ENCODE measurements around the gene MMP20. TPM values are rescaled to one million over a fixed set of nuclear protein-coding genes. Genes with fewer than 3 reads are reported as not detected.

The MMP20 gene
- total RNA-seq, 1 experiment from 2014 or later: not detected

GRCh38 chr11:102623998-102624397, 1.1 kb downstream of the MMP20 start:
- DNase-seq: no peak
- WGBS (ENCODE audit: extremely low coverage, insufficient read length, low lambda C conversion rate): no CpG with 5 or more reads among the region's 8 CpGs
- Mint-ChIP-seq H3K4me3 (no peak overlapping the region), H3K4me1 (no peaks in the 10 kb centered on the region), H3K27ac (no peak overlapping the region), H3K36me3 (ENCODE audit: insufficient read depth in 1 of 3, low read depth in 3 of 3) (no peaks in the 10 kb centered on the region), H3K9me3 (no peaks in the 10 kb centered on the region), H3K27me3 (ENCODE audit: low read depth) (no peaks in the 10 kb centered on the region)
- H3T11ph ChIP-seq (ENCODE audit: low read length): no peak overlapping the region
- no peak overlapping the region for H3K4ac ChIP-seq (ENCODE audit: low read depth, low read length)
- H3K4me1 ChIP-seq (ENCODE audit: insufficient read depth, low read length): no peaks in the 10 kb centered on the region
- no peak overlapping the region for H3K18ac ChIP-seq (ENCODE audit: insufficient read length, low read depth, low read length)
- H4K8ac ChIP-seq (replicated peaks; ENCODE audit: insufficient read length, low read depth, low read length): no peak overlapping the region
- H4K20me1 ChIP-seq (ENCODE audit: control insufficient read depth, insufficient read depth, insufficient read length): no peaks in the 10 kb centered on the region
- H3K23me2 ChIP-seq (ENCODE audit: insufficient read length, low read depth, low read length, poor library complexity, severe bottlenecking): no peaks in the 10 kb centered on the region
- H2BK20ac ChIP-seq (ENCODE audit: low read depth, low read length, poor library complexity, severe bottlenecking): no peak overlapping the region
- no peaks in the 10 kb centered on the region for H3K27me3 ChIP-seq (ENCODE audit: insufficient read depth, low read length)
- no peak overlapping the region for H2BK12ac ChIP-seq (ENCODE audit: insufficient read length, low read depth, low read length)
- H3K23ac ChIP-seq (ENCODE audit: insufficient read length, low read depth, low read length): no peak overlapping the region
- H4K91ac ChIP-seq (ENCODE audit: insufficient read length, low read depth, low read length): no peak overlapping the region
- no peak overlapping the region for H3K14ac ChIP-seq (ENCODE audit: insufficient read depth, low read length)
- no peak overlapping the region for H4K5ac ChIP-seq (ENCODE audit: insufficient read length, low read depth, low read length)
- H3K56ac ChIP-seq (ENCODE audit: insufficient read length, low read depth, low read length): no peak overlapping the region
- no peaks in the 10 kb centered on the region for H3K79me1 ChIP-seq (ENCODE audit: insufficient read depth, low read depth, low read length, poor library complexity, severe bottlenecking)
- no peak for TF ChIP-seq CTCF (conservative IDR thresholded peaks at IDR 0.05)
- no peak overlapping the region for H3K9ac ChIP-seq (ENCODE audit: extremely low read depth, insufficient read length, low read length)
- no peak overlapping the region for H2AFZ ChIP-seq (ENCODE audit: low read length)
- H2BK15ac ChIP-seq (ENCODE audit: low read depth, low read length): no peak overlapping the region
- no peak overlapping the region for H2AK5ac ChIP-seq (ENCODE audit: insufficient read length, low read length)
- H2BK120ac ChIP-seq (ENCODE audit: low read depth, low read length, poor library complexity, severe bottlenecking): no peak overlapping the region
- H3K79me2 ChIP-seq (ENCODE audit: insufficient read depth, low read length): no peaks in the 10 kb centered on the region
- H3K4me2 ChIP-seq (ENCODE audit: insufficient read depth, insufficient read length, low read length): no peak overlapping the region
- H2BK5ac ChIP-seq (ENCODE audit: insufficient read length, low read length): no peak overlapping the region
- H3K27ac ChIP-seq (ENCODE audit: insufficient read length, low read depth, low read length): no peak overlapping the region
- H3K9me3 ChIP-seq (ENCODE audit: control insufficient read depth, low read depth, low read length): no peaks in the 10 kb centered on the region

All from H9 (cell line).